Activated T-helper 17 cell treated with anti-CD3 and anti-CD28 coated beads, Interleukin-2, amount 50 U/mL, for 72 hours (primary cell): ENCODE results near the gene XXYLT1. TPM values are rescaled to one million over a fixed set of nuclear protein-coding genes. Genes with fewer than 3 reads are reported as not detected.
A peak's percentile ranks its signal among the peaks of the same experiment; 100 is the strongest.
"Not testable (repeated sequence)": the region's sequence is repeated elsewhere in the genome, so short reads cannot be mapped to it uniquely, and the experiment has no call there.

Experiments used
- ATAC-seq: fragments of 150-1000 bp; cut with Tn5 transposase; replicated peaks from 2 replicates; pipeline ENCODE4 v1.10.0; 2021; ENCODE audit warnings: mild to moderate bottlenecking, moderate library complexity
- H3K27ac Mint-ChIP-seq: one replicate; pipeline ENCODE4 v1.8.0; 2022; ENCODE audit warnings: mixed read lengths
- H3K27me3 Mint-ChIP-seq: one replicate; pipeline ENCODE4 v1.8.0; 2022; ENCODE audit warnings: mixed read lengths
- H3K36me3 Mint-ChIP-seq: one replicate; pipeline ENCODE4 v1.8.0; 2022; ENCODE audit warnings: low read depth, mild to moderate bottlenecking, mixed read lengths
- H3K4me1 Mint-ChIP-seq: one replicate; pipeline ENCODE4 v1.8.0; 2022; ENCODE audit warnings: mixed read lengths
- H3K4me3 Mint-ChIP-seq: one replicate; pipeline ENCODE4 v1.8.0; 2022; ENCODE audit warnings: mild to moderate bottlenecking, mixed read lengths
- H3K9me3 Mint-ChIP-seq: one replicate; pipeline ENCODE4 v1.8.0; 2022; ENCODE audit warnings: mixed read lengths
- total RNA-seq, 2 donors: library from RNA; stranded (reverse); gene quantifications; one replicate each; pipeline ENCODE4 v1.2.3, GENCODE V29; 2022

Gene XXYLT1
- total RNA-seq, 2 donors from 2014 or later = 7.0 to 7.4 TPM

GRCh38 chr3:195087840-195088601 lies 182.9 kb downstream of the XXYLT1 start:
- H3K9me3 Mint-ChIP-seq, H3K36me3 Mint-ChIP-seq, H3K4me1 Mint-ChIP-seq, ATAC-seq, H3K27ac Mint-ChIP-seq, H3K27me3 Mint-ChIP-seq: not testable (repeated sequence)
- H3K4me3 Mint-ChIP-seq = peak overlapping the region; percentile 30

GRCh38 chr3:195087328-195087727 lies 183.6 kb downstream of the XXYLT1 start:
- Mint-ChIP-seq H3K27me3 (no peaks in the 10 kb centered on the region), H3K4me1 (peaks cover 6% of the 10 kb centered on the region), H3K27ac (no peak overlapping the region), H3K9me3 (no peaks in the 10 kb centered on the region), H3K4me3 (peak overlapping the region; percentile 30), H3K36me3 (no peaks in the 10 kb centered on the region)
- no peak for ATAC-seq

- peaks cover 6% of the 10 kb centered on the region for H3K4me1 Mint-ChIP-seq
- H3K4me3 Mint-ChIP-seq = no peak overlapping the region
- H3K27me3 Mint-ChIP-seq = no peaks in the 10 kb centered on the region
- H3K27ac Mint-ChIP-seq = no peak overlapping the region
- no peak for ATAC-seq
- H3K36me3 Mint-ChIP-seq = no peaks in the 10 kb centered on the region
- no peaks in the 10 kb centered on the region for H3K9me3 Mint-ChIP-seq
Observed at GRCh38 chr3:195086885-195087284, 184.1 kb downstream of the XXYLT1 start.

- Mint-ChIP-seq H3K4me1 (peaks cover 6% of the 10 kb centered on the region), H3K9me3 (no peaks in the 10 kb centered on the region), H3K27me3 (no peaks in the 10 kb centered on the region), H3K27ac (no peak overlapping the region), H3K4me3 (no peak overlapping the region), H3K36me3 (no peaks in the 10 kb centered on the region)
- no peak for ATAC-seq
Observed at GRCh38 chr3:195086341-195086740, 184.6 kb downstream of the XXYLT1 start.

GRCh38 chr3:195085356-195086130 lies 185.4 kb downstream of the XXYLT1 start:
- Mint-ChIP-seq H3K27ac (no peak overlapping the region), H3K36me3 (no peaks in the 10 kb centered on the region), H3K9me3 (no peaks in the 10 kb centered on the region), H3K4me1 (peaks cover 6% of the 10 kb centered on the region), H3K4me3 (no peak overlapping the region), H3K27me3 (no peaks in the 10 kb centered on the region)
- ATAC-seq = no peak

GRCh38 chr3:195084746-195085145 lies 186.2 kb downstream of the XXYLT1 start:
- Mint-ChIP-seq H3K27ac (no peak overlapping the region), H3K4me1 (peaks cover 6% of the 10 kb centered on the region), H3K36me3 (no peaks in the 10 kb centered on the region), H3K4me3 (no peak overlapping the region), H3K9me3 (no peaks in the 10 kb centered on the region), H3K27me3 (no peaks in the 10 kb centered on the region)
- ATAC-seq = no peak

- no peak overlapping the region for H3K27ac Mint-ChIP-seq
- H3K9me3 Mint-ChIP-seq = no peaks in the 10 kb centered on the region
- peaks cover 6% of the 10 kb centered on the region for H3K4me1 Mint-ChIP-seq
- no peak for ATAC-seq
- H3K4me3 Mint-ChIP-seq = no peak overlapping the region
- no peaks in the 10 kb centered on the region for H3K36me3 Mint-ChIP-seq
- no peaks in the 10 kb centered on the region for H3K27me3 Mint-ChIP-seq
Observed at GRCh38 chr3:195083659-195084058, 187.3 kb downstream of the XXYLT1 start.

GRCh38 chr3:195082811-195083210 lies 188.1 kb downstream of the XXYLT1 start:
- ATAC-seq = no peak

GRCh38 chr3:195081242-195081963 lies 189.6 kb downstream of the XXYLT1 start:
- ATAC-seq = no peak
- Mint-ChIP-seq H3K27me3 (no peaks in the 10 kb centered on the region), H3K9me3 (no peaks in the 10 kb centered on the region), H3K36me3 (no peaks in the 10 kb centered on the region), H3K4me1 (no peaks in the 10 kb centered on the region), H3K27ac (no peak overlapping the region), H3K4me3 (no peak overlapping the region)

More at GRCh38 chr3:195082811-195083210, 188.1 kb downstream of the XXYLT1 start:
- Mint-ChIP-seq H3K36me3 (no peaks in the 10 kb centered on the region), H3K9me3 (no peaks in the 10 kb centered on the region), H3K4me1 (peaks cover 6% of the 10 kb centered on the region), H3K27me3 (no peaks in the 10 kb centered on the region), H3K27ac (no peak overlapping the region), H3K4me3 (no peak overlapping the region)

GRCh38 chr3:195080571-195081151 lies 190.3 kb downstream of the XXYLT1 start:
- Mint-ChIP-seq H3K27me3 (no peaks in the 10 kb centered on the region), H3K36me3 (no peaks in the 10 kb centered on the region), H3K27ac (no peak overlapping the region), H3K9me3 (no peaks in the 10 kb centered on the region), H3K4me1 (no peaks in the 10 kb centered on the region), H3K4me3 (no peak overlapping the region)
- no peak for ATAC-seq

GRCh38 chr3:195080125-195080524 lies 190.8 kb downstream of the XXYLT1 start:
- Mint-ChIP-seq H3K36me3 (no peaks in the 10 kb centered on the region), H3K4me1 (no peaks in the 10 kb centered on the region), H3K4me3 (no peak overlapping the region), H3K27ac (peak overlapping the region; percentile 40), H3K9me3 (no peaks in the 10 kb centered on the region), H3K27me3 (no peaks in the 10 kb centered on the region)
- no peak for ATAC-seq

- no peaks in the 10 kb centered on the region for H3K9me3 Mint-ChIP-seq
- no peaks in the 10 kb centered on the region for H3K4me1 Mint-ChIP-seq
- no peak overlapping the region for H3K4me3 Mint-ChIP-seq
- no peaks in the 10 kb centered on the region for H3K27me3 Mint-ChIP-seq
- ATAC-seq = no peak
- no peaks in the 10 kb centered on the region for H3K36me3 Mint-ChIP-seq
- peak overlapping the region; percentile 40 for H3K27ac Mint-ChIP-seq
Observed at GRCh38 chr3:195079636-195080035, 191.3 kb downstream of the XXYLT1 start.

GRCh38 chr3:195078891-195079440 lies 192.0 kb downstream of the XXYLT1 start:
- Mint-ChIP-seq H3K36me3 (no peaks in the 10 kb centered on the region), H3K4me3 (no peak overlapping the region), H3K4me1 (no peaks in the 10 kb centered on the region), H3K27me3 (no peaks in the 10 kb centered on the region), H3K27ac (peak overlapping the region; percentile 40), H3K9me3 (no peaks in the 10 kb centered on the region)
- no peak for ATAC-seq
